IMR-90 (cell line): Measurements from ENCODE around the gene ZNF446. TPM values are rescaled to one million over a fixed set of nuclear protein-coding genes. Genes with fewer than 3 reads are reported as not detected.

ENCODE experiments used
- ATAC-seq: fragments of 200-7000 bp; cut with Tn5 transposase; 2 replicates; pipeline ENCODE4 v1.9.1; 2020; ENCODE audit warnings: low read depth, mild to moderate bottlenecking, moderate library complexity
- BruUV-seq: library from RNA; stranded (reverse); fragments of 400-500 nt; replicated peaks from 2 replicates; lab custom pipeline; 2021; lab: Mats Ljungman, UMichigan
- CTCF ChIA-PET: fragments of 300-600 bp; formaldehyde crosslinking; extraction: SDS; loops from one replicate; lab custom pipeline; 2021; ENCODE audit warnings: antibody characterized with exemption; lab: Yijun Ruan, JAX
- POLR2A ChIA-PET: fragments of 300-600 bp; sonication (Branson Sonifier 250); formaldehyde crosslinking; loops from one replicate; lab custom pipeline; 2022; ENCODE audit warnings: antibody characterized with exemption; ENCODE audit not compliant: unreplicated experiment; lab: Charles Lee
- DNase-seq: peaks from one replicate; pipeline ENCODE4 v3.0.0; 2013
- H2AFZ ChIP-seq: replicated peaks from 2 replicates; pipeline ENCODE3; 2013; ENCODE audit warnings: low read length, mild to moderate bottlenecking; ENCODE audit not compliant: poor library complexity
- H2AK5ac ChIP-seq: 2 replicates; pipeline ENCODE4 v1.6.1; 2013; ENCODE audit warnings: low read depth, low read length, inconsistent platforms
- H2AK9ac ChIP-seq: replicated peaks from 2 replicates; pipeline ENCODE3; 2013; ENCODE audit warnings: mild to moderate bottlenecking, low read depth, low read length, moderate library complexity; ENCODE audit not compliant: poor library complexity
- H2BK120ac ChIP-seq: 2 replicates; pipeline ENCODE4 v1.6.1; 2013; ENCODE audit warnings: low read depth, low read length, inconsistent platforms
- H2BK15ac ChIP-seq: 3 replicates; pipeline ENCODE4 v1.6.1; 2013; ENCODE audit warnings: low read depth, low read length, inconsistent platforms
- H2BK20ac ChIP-seq: 2 replicates; pipeline ENCODE4 v1.6.1; 2013; ENCODE audit warnings: low read depth, mild to moderate bottlenecking, inconsistent platforms, low read length, moderate library complexity
- H2BK5ac ChIP-seq: 2 replicates; pipeline ENCODE4 v1.6.1; 2013; ENCODE audit warnings: mild to moderate bottlenecking, low read depth, low read length, inconsistent platforms; ENCODE audit not compliant: poor library complexity, severe bottlenecking
- H3K14ac ChIP-seq: replicated peaks from 2 replicates; pipeline ENCODE4 v1.6.1; 2013; ENCODE audit warnings: low read depth, low read length, inconsistent platforms
- H3K18ac ChIP-seq: 2 replicates; pipeline ENCODE4 v1.6.1; 2013; ENCODE audit warnings: low read depth, low read length, control low read depth
- H3K23ac ChIP-seq: 2 replicates; pipeline ENCODE4 v1.6.1; 2013; ENCODE audit warnings: low read depth, low read length, inconsistent platforms
- H3K27ac ChIP-seq: 2 replicates; pipeline ENCODE4 v1.5.1; 2013; ENCODE audit warnings: mild to moderate bottlenecking, control low read depth, low read length; ENCODE audit not compliant: insufficient read depth
- H3K27me3 ChIP-seq: 2 replicates; pipeline ENCODE4 v1.6.1; 2013; ENCODE audit warnings: low read length; ENCODE audit not compliant: control insufficient read depth, insufficient read depth
- H3K36me3 ChIP-seq: 2 replicates; pipeline ENCODE4 v1.6.1; 2013; ENCODE audit warnings: low read length, mixed read lengths; ENCODE audit not compliant: control insufficient read depth, insufficient read depth
- H3K4ac ChIP-seq: 2 replicates; pipeline ENCODE4 v1.6.1; 2013; ENCODE audit warnings: low read depth, low read length, inconsistent platforms
- H3K4me1 ChIP-seq: 2 replicates; pipeline ENCODE4 v1.6.1; 2013; ENCODE audit warnings: low read length, mixed read lengths; ENCODE audit not compliant: control insufficient read depth, insufficient read depth
- H3K4me2 ChIP-seq: 2 replicates; pipeline ENCODE4 v1.6.1; 2013; ENCODE audit warnings: low read depth, mild to moderate bottlenecking, control low read depth, low read length, moderate library complexity
- H3K4me3 ChIP-seq: 2 replicates; pipeline ENCODE4 v1.5.1; 2013; ENCODE audit warnings: low read depth, mild to moderate bottlenecking, control low read depth, low read length, moderate library complexity; ENCODE audit not compliant: insufficient read depth
- H3K56ac ChIP-seq: 2 replicates; pipeline ENCODE4 v1.6.1; 2013; ENCODE audit warnings: low read length, inconsistent platforms; ENCODE audit not compliant: insufficient read depth; ENCODE audit errors: extremely low read depth
- H3K79me1 ChIP-seq, 2 experiments: 2 replicates each; pipeline ENCODE4 v1.6.1; 2013; ENCODE audit warnings: low read length in 2 of 2, inconsistent platforms in 1 of 2, low read depth in 1 of 2
- H3K9ac ChIP-seq: 2 replicates; pipeline ENCODE4 v1.6.1; 2013; ENCODE audit warnings: low read depth, low read length, control low read depth
- H3K9me1 ChIP-seq: 2 replicates; pipeline ENCODE4 v1.6.1; 2013; ENCODE audit warnings: low read length, inconsistent platforms; ENCODE audit not compliant: insufficient read depth
- H3K9me3 ChIP-seq: 2 replicates; pipeline ENCODE4 v1.6.1; 2013; ENCODE audit warnings: low read length; ENCODE audit not compliant: control insufficient read depth, insufficient read depth
- H4K20me1 ChIP-seq: 2 replicates; pipeline ENCODE4 v1.6.1; 2013; ENCODE audit warnings: low read length, inconsistent platforms; ENCODE audit not compliant: insufficient read depth
- H4K5ac ChIP-seq: 2 replicates; pipeline ENCODE4 v1.6.1; 2013; ENCODE audit warnings: mild to moderate bottlenecking, low read depth, low read length, control low read depth
- H4K8ac ChIP-seq, 2 experiments: 2 replicates each; pipeline ENCODE4 v1.6.1; 2013; ENCODE audit warnings: low read depth in 2 of 2, low read length in 2 of 2, control low read depth in 1 of 2, inconsistent platforms in 1 of 2
- H4K91ac ChIP-seq: 2 replicates; pipeline ENCODE4 v1.6.1; 2013; ENCODE audit warnings: low read depth, low read length, inconsistent platforms; ENCODE audit not compliant: insufficient read depth
- CEBPB ChIP-seq: IDR thresholded peaks from 2 replicates; pipeline ENCODE4 v1.6.1; 2012; ENCODE audit warnings: low read depth, low read length, improper control_type of control experiment
- CHD1 ChIP-seq: IDR thresholded peaks from 2 replicates; pipeline ENCODE4 v1.6.1; 2012; ENCODE audit warnings: low read depth, low read length, improper control_type of control experiment
- FOS ChIP-seq: fragments of 150-350 bp; IDR thresholded peaks from 2 replicates; pipeline ENCODE4 v1.6.1; 2016; ENCODE audit warnings: low read depth, low read length
- MAFK ChIP-seq: IDR thresholded peaks from 2 replicates; pipeline ENCODE4 v1.6.1; 2012; ENCODE audit warnings: low read depth, low read length, improper control_type of control experiment
- MAZ ChIP-seq: IDR thresholded peaks from 2 replicates; pipeline ENCODE4 v1.6.1; 2012; ENCODE audit warnings: low read depth, mild to moderate bottlenecking, low read length, improper control_type of control experiment, moderate library complexity, borderline replicate concordance
- MXI1 ChIP-seq: IDR thresholded peaks from 2 replicates; pipeline ENCODE4 v1.6.1; 2012; ENCODE audit warnings: low read depth, mild to moderate bottlenecking, low read length, moderate library complexity, borderline replicate concordance
- NFE2L2 ChIP-seq: fragments of 150-350 bp; IDR thresholded peaks from 2 replicates; pipeline ENCODE4 v1.6.1; 2016; ENCODE audit warnings: low read depth, mild to moderate bottlenecking, low read length
- POLR2A ChIP-seq: IDR thresholded peaks from 2 replicates; pipeline ENCODE4 v1.6.1; 2012; ENCODE audit warnings: mild to moderate bottlenecking, low read depth, low read length
- RAD21 ChIP-seq: IDR thresholded peaks from 2 replicates; pipeline ENCODE4 v1.6.1; 2012; ENCODE audit warnings: low read length, improper control_type of control experiment
- RCOR1 ChIP-seq: IDR thresholded peaks from 2 replicates; pipeline ENCODE4 v1.6.1; 2012; ENCODE audit warnings: mild to moderate bottlenecking, low read length, improper control_type of control experiment; ENCODE audit not compliant: insufficient replicate concordance
- RFX5 ChIP-seq: IDR thresholded peaks from 2 replicates; pipeline ENCODE4 v1.8.0; 2012; ENCODE audit warnings: low read depth, mild to moderate bottlenecking, low read length, moderate library complexity
- SMC3 ChIP-seq: fragments of 150-350 bp; IDR thresholded peaks from 2 replicates; pipeline ENCODE4 v1.6.1; 2016; ENCODE audit warnings: low read depth, mild to moderate bottlenecking, antibody characterized with exemption, low read length, moderate library complexity
- WGBS, 2 experiments: methylation state at CpG; one replicate each; pipeline versions ENCODE4 v1.1.5 to v1.1.7; 2013; ENCODE audit warnings: missing lambda C conversion rate in 2 of 2; ENCODE audit not compliant: insufficient read length in 1 of 2; ENCODE audit errors: extremely low coverage in 2 of 2; 5-methylcytosine and 5-hydroxymethylcytosine counted together
- dilution Hi-C: fragments of 300-500 bp; cut with HindIII; formaldehyde crosslinking; loops from one replicate; pipeline ENCODE4 v1.14.3; 2018; ENCODE audit warnings: low sequenced_read_pairs; ENCODE audit not compliant: unreplicated experiment
- in situ Hi-C: fragments of 300-500 bp; cut with MboI; formaldehyde crosslinking; loops from 3 replicates; pipeline ENCODE4 v1.14.3; 2019; ENCODE audit warnings: low sequenced_read_pairs, inconsistent platforms, mixed read lengths
- intact Hi-C: fragments of 100-400 bp; cut with micrococcal nuclease; formaldehyde crosslinking; loops from 2 replicates; pipeline ENCODE4 v1.10.0; 2022
- polyA plus RNA-seq, 3 experiments: library from polyadenylated mRNA; depleted of rRNA; stranded (reverse); fragments of >200 nt; gene quantifications; 2 replicates each; pipeline ENCODE4 v1.2.3, GENCODE V29; 2012; ENCODE audit warnings: low replicate concordance in 1 of 3
- total RNA-seq: library from RNA; depleted of rRNA; stranded (reverse); fragments of >200 nt; gene quantifications from 2 replicates; pipeline ENCODE4 v1.2.3, GENCODE V29; 2012
- TF ChIP-seq, protein P1 (sequence below): conservative IDR thresholded peaks from 2 replicates; pipeline ENCODE4 v1.5.1; 2012; ENCODE audit warnings: mild to moderate bottlenecking, low read depth, low read length, improper control_type of control experiment
- TF ChIP-seq, protein P2 (sequence below): fragments of 150-350 bp; IDR thresholded peaks from 2 replicates; pipeline ENCODE4 v1.6.1; 2016; ENCODE audit warnings: low read depth, mild to moderate bottlenecking, low read length, moderate library complexity, borderline replicate concordance

ZNF446 gene
- total and polyA plus RNA-seq, 2 of the 4 experiments (the other 2 are of a cell fraction), result 4.8 to 6.9 TPM

DNA sequence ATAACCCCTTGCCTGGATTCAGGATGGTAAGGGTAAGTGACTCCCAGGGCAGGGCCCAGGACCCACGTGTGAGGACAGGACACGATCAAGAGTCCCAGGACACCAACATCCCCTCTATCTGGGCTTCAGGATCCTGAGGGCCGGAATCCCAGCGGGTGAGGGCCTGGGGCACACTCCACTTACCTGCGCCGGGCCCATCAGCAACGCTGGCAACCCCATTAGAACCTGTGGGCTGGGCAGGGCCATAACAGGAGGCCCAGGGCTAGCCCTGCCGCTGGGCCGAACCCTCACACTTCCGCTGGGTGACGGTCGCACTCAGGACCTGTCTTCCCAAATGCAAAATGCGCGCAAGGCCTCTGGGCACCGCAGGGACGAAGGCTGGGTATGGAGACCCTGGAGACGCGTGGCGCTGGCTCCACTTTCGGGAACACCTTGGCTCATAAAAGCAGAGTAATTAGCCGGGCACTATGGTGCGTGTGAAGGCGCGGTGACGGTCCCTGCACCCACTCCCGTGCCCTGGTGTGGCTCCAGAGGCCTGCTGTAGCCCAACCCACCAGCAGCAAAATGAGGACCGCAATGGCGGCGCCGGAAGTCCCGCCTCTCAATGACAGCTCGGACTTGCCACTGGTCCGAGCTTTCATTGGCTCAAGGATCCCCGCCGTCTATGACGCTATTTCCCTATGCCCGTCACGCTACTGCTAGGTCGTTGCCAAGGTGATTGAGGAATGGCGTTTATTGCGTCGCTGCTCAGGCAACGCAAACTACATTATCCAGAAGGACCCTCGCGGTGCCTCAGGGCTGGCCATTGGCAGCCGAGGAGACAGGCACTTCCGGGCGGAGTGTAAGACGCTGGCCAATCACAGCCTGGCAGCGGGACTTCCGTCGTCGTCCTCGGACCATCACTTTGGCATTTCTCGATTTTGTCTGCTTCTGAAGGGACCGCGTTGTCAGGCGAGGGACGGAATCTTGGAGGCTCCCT is 36.3 kb upstream of the ZNF446 start, which contains the start of gene ZNF132:
TSS of gene ZNF132 (minus strand) at position 578 of the 979 bp plus-strand sequence. CDS start at position 246, 332 bp downstream.
- in situ Hi-C loops (no loop called here), dilution Hi-C loops (no loop called here), intact Hi-C loops (loop anchor here (2.0 kb wide), 1 partner anchor 31 kb away; the partner anchor contains the start of gene ZNF584)
- Histone ChIP-seq H2BK15ac (no peak within 1 kb of the TSS), H3K27ac (peak within 1 kb of the TSS; percentile 61), H4K91ac (peak within 1 kb of the TSS; percentile 72), H3K79me1 (peaks cover 17 to 36% of the 10 kb centered on the region in 2 experiments), H3K56ac (no peak within 1 kb of the TSS), H2AK9ac (peak within 1 kb of the TSS; percentile 96), H3K4me1 (peaks cover 3% of the 10 kb centered on the region; the same call in 1 of the 2 replicates), H2AFZ (peak within 1 kb of the TSS; percentile 95), H3K14ac (peak within 1 kb of the TSS; percentile 84), H3K23ac (peak within 1 kb of the TSS; percentile 55; the same call in 1 of the 2 replicates), H3K9me1 (no peaks in the 10 kb centered on the region), H3K18ac (peak within 1 kb of the TSS; percentile 7; the same call in 1 of the 2 replicates), H3K9ac (peak within 1 kb of the TSS; percentile 57), H3K4ac (peak within 1 kb of the TSS; percentile 85), H4K20me1 (no peaks in the 10 kb centered on the region), H2AK5ac (peak within 1 kb of the TSS; percentile 74), H4K8ac (peak within 1 kb of the TSS; percentile 47 to 95), H4K5ac (peak within 1 kb of the TSS; percentile 84), H3K4me2 (peak within 1 kb of the TSS; percentile 73), H2BK120ac (no peak within 1 kb of the TSS), H3K9me3 (peaks cover 30% of the 10 kb centered on the region), H2BK5ac (peak within 1 kb of the TSS; percentile 45), H3K4me3 (peak within 1 kb of the TSS; percentile 65), H2BK20ac (no peak within 1 kb of the TSS), H3K36me3 (peaks cover 17% of the 10 kb centered on the region), H3K27me3 (no peaks in the 10 kb centered on the region)
- POLR2A ChIA-PET, result no interaction called here
- CTCF ChIA-PET, result no interaction called here
- 3% methylated on average over 35 of the region's 59 CpGs; no CpG with 5 or more reads in 1 of the 2 experiments for WGBS, 2 experiments
- ATAC-seq (peak; percentile 98), DNase-seq (peak; percentile 100)
- BruUV-seq, result no TSS peak
- TF ChIP-seq CEBPB (peak; percentile 86), RCOR1 (no peak), NFE2L2 (no peak), MAZ (no peak; the same call in 1 of the 2 replicates), CHD1 (no peak), SMC3 (no peak), MXI1 (peak; percentile 58), RAD21 (no peak), MAFK (no peak), RFX5 (0 out of 2 replicates have a peak, but pooled peaks have one; percentile 6), FOS (no peak), POLR2A (peak; percentile 87)
- TF ChIP-seq, protein P1, sequence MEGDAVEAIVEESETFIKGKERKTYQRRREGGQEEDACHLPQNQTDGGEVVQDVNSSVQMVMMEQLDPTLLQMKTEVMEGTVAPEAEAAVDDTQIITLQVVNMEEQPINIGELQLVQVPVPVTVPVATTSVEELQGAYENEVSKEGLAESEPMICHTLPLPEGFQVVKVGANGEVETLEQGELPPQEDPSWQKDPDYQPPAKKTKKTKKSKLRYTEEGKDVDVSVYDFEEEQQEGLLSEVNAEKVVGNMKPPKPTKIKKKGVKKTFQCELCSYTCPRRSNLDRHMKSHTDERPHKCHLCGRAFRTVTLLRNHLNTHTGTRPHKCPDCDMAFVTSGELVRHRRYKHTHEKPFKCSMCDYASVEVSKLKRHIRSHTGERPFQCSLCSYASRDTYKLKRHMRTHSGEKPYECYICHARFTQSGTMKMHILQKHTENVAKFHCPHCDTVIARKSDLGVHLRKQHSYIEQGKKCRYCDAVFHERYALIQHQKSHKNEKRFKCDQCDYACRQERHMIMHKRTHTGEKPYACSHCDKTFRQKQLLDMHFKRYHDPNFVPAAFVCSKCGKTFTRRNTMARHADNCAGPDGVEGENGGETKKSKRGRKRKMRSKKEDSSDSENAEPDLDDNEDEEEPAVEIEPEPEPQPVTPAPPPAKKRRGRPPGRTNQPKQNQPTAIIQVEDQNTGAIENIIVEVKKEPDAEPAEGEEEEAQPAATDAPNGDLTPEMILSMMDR, result no peak
- TF ChIP-seq, protein P2, sequence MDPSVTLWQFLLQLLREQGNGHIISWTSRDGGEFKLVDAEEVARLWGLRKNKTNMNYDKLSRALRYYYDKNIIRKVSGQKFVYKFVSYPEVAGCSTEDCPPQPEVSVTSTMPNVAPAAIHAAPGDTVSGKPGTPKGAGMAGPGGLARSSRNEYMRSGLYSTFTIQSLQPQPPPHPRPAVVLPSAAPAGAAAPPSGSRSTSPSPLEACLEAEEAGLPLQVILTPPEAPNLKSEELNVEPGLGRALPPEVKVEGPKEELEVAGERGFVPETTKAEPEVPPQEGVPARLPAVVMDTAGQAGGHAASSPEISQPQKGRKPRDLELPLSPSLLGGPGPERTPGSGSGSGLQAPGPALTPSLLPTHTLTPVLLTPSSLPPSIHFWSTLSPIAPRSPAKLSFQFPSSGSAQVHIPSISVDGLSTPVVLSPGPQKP, result no peak
